SK-N-MC (cell line): ENCODE measurements around the gene KCNQ1.

Experiments used
- EZH2 ChIP-seq: fragments of 200-600 bp; sonication (generic); IDR thresholded peaks from one replicate; pipeline ENCODE4 v1.6.1; 2017; ENCODE audit warnings: antibody characterized with exemption
- FOXP2 ChIP-seq: optimal IDR thresholded peaks from 2 replicates; pipeline ENCODE3; 2011; ENCODE audit warnings: mild to moderate bottlenecking, moderate library complexity; ENCODE audit not compliant: insufficient read depth; ENCODE audit errors: extremely low read length, control extremely low read depth
- POLR2AphosphoS5 ChIP-seq: IDR thresholded peaks from 2 replicates; pipeline ENCODE4 v1.6.1; 2012; ENCODE audit warnings: mild to moderate bottlenecking, low read depth, low read length, borderline replicate concordance

GRCh38 chr11:2571598-2572281 is 126.9 kb downstream of the KCNQ1 start:
- no peak for TF ChIP-seq EZH2
- TF ChIP-seq POLR2AphosphoS5: no peak
- TF ChIP-seq FOXP2: no peak
